ENCODE results near the gene CLPTM1L.

- TF ChIP-seq CTCF (IDR thresholded peaks at IDR 0.05) (no peak), POLR2A (IDR thresholded peaks at IDR 0.05) (no peak)
Observed at GRCh38 chr5:1359031-1359645, 14.2 kb upstream of the CLPTM1L start.

Measured in adrenal gland (tissue), 5 donors.